SK-N-SH (cell line): ENCODE measurements around the gene DCLK3. TPM values are rescaled to one million over a fixed set of nuclear protein-coding genes. Genes with fewer than 3 reads are reported as not detected.

ENCODE experiments used
- polyA plus RNA-seq, 3 experiments: library from polyadenylated mRNA; depleted of rRNA; stranded (reverse); fragments of >200 nt; gene quantifications; 2 replicates each; pipeline ENCODE4 v1.2.3, GENCODE V29; 2012

Gene DCLK3
- polyA plus RNA-seq, 1 of the 3 experiments (the other 2 are of a cell fraction) = not detected

Other genes with a start within 250 kb of the DCLK3 start
- 0.16 and 0.39 TPM in 2 replicates for gene TRANK1, start 180.5 kb upstream of the DCLK3 start, polyA plus RNA-seq (2012; rRNA removed)
- gene EPM2AIP1, start 228.6 kb upstream of the DCLK3 start, polyA plus RNA-seq (2012; rRNA removed) = 4.7 and 6.5 TPM in 2 replicates
- gene MLH1, start 229.0 kb upstream of the DCLK3 start, polyA plus RNA-seq (2012; rRNA removed) = 24.0 and 30.2 TPM in 2 replicates